Measurements from ENCODE around the gene ADGRV1. TPM values are rescaled to one million over a fixed set of nuclear protein-coding genes. Genes with fewer than 3 reads are reported as not detected.

ADGRV1 gene
- total RNA-seq, 1 donor from 2014 or later, result not detected

- intact Hi-C loops (cut with micrococcal nuclease), result no loop called here
- DNase-seq, result no peak
- Histone ChIP-seq H3K27ac (replicated peaks) (no peak overlapping the region), H3K4me1 (no peaks in the 10 kb centered on the region), H3K36me3 (no peaks in the 10 kb centered on the region), H3K9me3 (replicated peaks) (no peaks in the 10 kb centered on the region), H3K4me3 (no peak overlapping the region), H3K27me3 (ENCODE audit: low read depth) (no peaks in the 10 kb centered on the region)
- TF ChIP-seq CTCF (IDR thresholded peaks at IDR 0.05; ENCODE audit: borderline replicate concordance), result no peak
These were observed 423.2 kb downstream of the ADGRV1 start for GRCh38 chr5:90981821-90982220.

DNA sequence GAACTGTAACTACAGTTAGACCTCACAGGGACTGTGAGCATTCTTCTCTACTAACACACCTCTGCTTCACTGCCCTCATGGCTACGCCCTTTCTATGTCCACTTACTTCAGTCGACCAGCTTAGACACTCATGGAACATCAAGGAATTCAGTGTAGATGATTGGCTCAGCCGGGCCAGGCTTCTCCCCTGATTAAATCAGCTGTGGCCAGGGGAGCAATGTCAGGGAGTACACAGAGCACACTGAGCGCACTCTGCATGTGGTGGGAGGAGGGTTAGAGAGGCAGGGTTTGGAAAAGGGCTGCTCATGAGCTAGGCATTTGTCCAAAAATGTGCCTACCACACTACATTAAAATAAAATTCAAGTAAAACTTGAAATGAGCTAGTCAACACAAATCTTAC is 424.0 kb downstream of the ADGRV1 start:
- no peak overlapping the region for H3K27ac ChIP-seq (replicated peaks)
- no peaks in the 10 kb centered on the region for H3K9me3 ChIP-seq (replicated peaks)
- intact Hi-C loops (cut with micrococcal nuclease), result no loop called here
- H3K4me1 ChIP-seq, result no peaks in the 10 kb centered on the region
- H3K4me3 ChIP-seq, result no peak overlapping the region
- H3K36me3 ChIP-seq, result no peaks in the 10 kb centered on the region
- no peak for TF ChIP-seq CTCF (IDR thresholded peaks at IDR 0.05; ENCODE audit: borderline replicate concordance)
- no peaks in the 10 kb centered on the region for H3K27me3 ChIP-seq (ENCODE audit: low read depth)
- DNase-seq, result no peak

GRCh38 chr5:90983148-90983547 is 424.6 kb downstream of the ADGRV1 start:
- Histone ChIP-seq H3K36me3 (no peaks in the 10 kb centered on the region), H3K27me3 (ENCODE audit: low read depth) (no peaks in the 10 kb centered on the region), H3K9me3 (replicated peaks) (no peaks in the 10 kb centered on the region), H3K4me3 (no peak overlapping the region), H3K27ac (replicated peaks) (no peak overlapping the region), H3K4me1 (no peaks in the 10 kb centered on the region)
- intact Hi-C loops (cut with micrococcal nuclease), result no loop called here
- DNase-seq, result no peak
- no peak for TF ChIP-seq CTCF (IDR thresholded peaks at IDR 0.05; ENCODE audit: borderline replicate concordance)

DNA sequence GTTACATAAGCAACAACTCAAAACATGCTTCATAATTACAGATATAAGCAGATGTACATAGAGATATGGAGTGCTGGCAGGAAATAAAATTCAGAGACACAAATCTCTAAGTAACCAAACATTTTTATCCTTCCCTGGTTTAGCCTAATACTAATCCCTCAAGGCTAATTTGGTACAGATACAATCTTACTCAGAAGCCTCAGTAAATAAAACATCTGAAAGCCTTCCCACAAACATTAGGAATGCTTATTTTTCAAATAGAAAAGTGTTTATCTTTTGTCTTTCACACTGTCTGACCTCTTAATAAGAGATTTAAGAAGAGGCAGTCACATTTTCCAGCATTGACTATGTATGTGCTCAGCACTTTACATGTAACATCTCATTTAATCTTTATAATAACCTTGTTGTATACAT is 425.1 kb downstream of the ADGRV1 start:
- no peaks in the 10 kb centered on the region for H3K36me3 ChIP-seq
- no peak overlapping the region for H3K4me3 ChIP-seq
- no peaks in the 10 kb centered on the region for H3K9me3 ChIP-seq (replicated peaks)
- no peaks in the 10 kb centered on the region for H3K27me3 ChIP-seq (ENCODE audit: low read depth)
- no peak overlapping the region for H3K27ac ChIP-seq (replicated peaks)
- no peak for DNase-seq
- intact Hi-C loops (cut with micrococcal nuclease), result no loop called here
- no peak for TF ChIP-seq CTCF (IDR thresholded peaks at IDR 0.05; ENCODE audit: borderline replicate concordance)
- no peaks in the 10 kb centered on the region for H3K4me1 ChIP-seq

- Histone ChIP-seq H3K4me1 (no peaks in the 10 kb centered on the region), H3K9me3 (replicated peaks) (no peaks in the 10 kb centered on the region), H3K36me3 (no peaks in the 10 kb centered on the region), H3K4me3 (no peak overlapping the region), H3K27ac (replicated peaks) (no peak overlapping the region), H3K27me3 (ENCODE audit: low read depth) (no peaks in the 10 kb centered on the region)
- no peak for TF ChIP-seq CTCF (IDR thresholded peaks at IDR 0.05; ENCODE audit: borderline replicate concordance)
- intact Hi-C loops (cut with micrococcal nuclease), result no loop called here
- DNase-seq, result no peak
These were observed 426.7 kb downstream of the ADGRV1 start for GRCh38 chr5:90985341-90985740.

- Histone ChIP-seq H3K36me3 (no peaks in the 10 kb centered on the region), H3K27ac (replicated peaks) (no peak overlapping the region), H3K9me3 (replicated peaks) (no peaks in the 10 kb centered on the region), H3K4me1 (no peaks in the 10 kb centered on the region), H3K4me3 (no peak overlapping the region), H3K27me3 (ENCODE audit: low read depth) (no peaks in the 10 kb centered on the region)
- no peak for TF ChIP-seq CTCF (IDR thresholded peaks at IDR 0.05; ENCODE audit: borderline replicate concordance)
- intact Hi-C loops (cut with micrococcal nuclease), result no loop called here
- DNase-seq, result no peak
These were observed 429.1 kb downstream of the ADGRV1 start for GRCh38 chr5:90987726-90988125.

Data from left ventricle myocardium inferior (tissue), 1 donor.